ENCODE results near the gene NFAM1. TPM values are rescaled to one million over a fixed set of nuclear protein-coding genes. Genes with fewer than 3 reads are reported as not detected.
A peak's percentile ranks its signal among the peaks of the same experiment; 100 is the strongest.

Gene NFAM1
- total and polyA plus RNA-seq, 2 of the 13 experiments (the other 11 are each of a cell fraction or from before 2014, with no cell fraction given) = 0.03 TPM; not detected in 1

DNA sequence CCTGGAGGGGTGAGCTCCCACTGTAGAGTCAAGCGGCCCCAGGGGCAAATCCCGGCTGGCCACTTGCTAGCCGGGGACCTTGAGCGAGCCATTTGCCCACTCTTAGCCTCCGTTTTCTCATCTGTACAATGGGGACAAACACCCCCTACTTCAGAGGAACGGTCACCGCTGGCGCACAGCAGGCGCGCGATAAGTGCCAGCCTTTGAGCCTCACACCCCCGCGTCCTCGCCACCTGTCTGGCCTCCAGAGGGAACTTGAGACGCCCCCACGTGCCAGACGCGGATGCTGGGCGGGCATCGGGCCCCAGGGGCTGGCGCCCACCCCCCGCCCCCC lies 89.1 kb downstream of the NFAM1 start (continued):
- TF ChIP-seq, protein P1, sequence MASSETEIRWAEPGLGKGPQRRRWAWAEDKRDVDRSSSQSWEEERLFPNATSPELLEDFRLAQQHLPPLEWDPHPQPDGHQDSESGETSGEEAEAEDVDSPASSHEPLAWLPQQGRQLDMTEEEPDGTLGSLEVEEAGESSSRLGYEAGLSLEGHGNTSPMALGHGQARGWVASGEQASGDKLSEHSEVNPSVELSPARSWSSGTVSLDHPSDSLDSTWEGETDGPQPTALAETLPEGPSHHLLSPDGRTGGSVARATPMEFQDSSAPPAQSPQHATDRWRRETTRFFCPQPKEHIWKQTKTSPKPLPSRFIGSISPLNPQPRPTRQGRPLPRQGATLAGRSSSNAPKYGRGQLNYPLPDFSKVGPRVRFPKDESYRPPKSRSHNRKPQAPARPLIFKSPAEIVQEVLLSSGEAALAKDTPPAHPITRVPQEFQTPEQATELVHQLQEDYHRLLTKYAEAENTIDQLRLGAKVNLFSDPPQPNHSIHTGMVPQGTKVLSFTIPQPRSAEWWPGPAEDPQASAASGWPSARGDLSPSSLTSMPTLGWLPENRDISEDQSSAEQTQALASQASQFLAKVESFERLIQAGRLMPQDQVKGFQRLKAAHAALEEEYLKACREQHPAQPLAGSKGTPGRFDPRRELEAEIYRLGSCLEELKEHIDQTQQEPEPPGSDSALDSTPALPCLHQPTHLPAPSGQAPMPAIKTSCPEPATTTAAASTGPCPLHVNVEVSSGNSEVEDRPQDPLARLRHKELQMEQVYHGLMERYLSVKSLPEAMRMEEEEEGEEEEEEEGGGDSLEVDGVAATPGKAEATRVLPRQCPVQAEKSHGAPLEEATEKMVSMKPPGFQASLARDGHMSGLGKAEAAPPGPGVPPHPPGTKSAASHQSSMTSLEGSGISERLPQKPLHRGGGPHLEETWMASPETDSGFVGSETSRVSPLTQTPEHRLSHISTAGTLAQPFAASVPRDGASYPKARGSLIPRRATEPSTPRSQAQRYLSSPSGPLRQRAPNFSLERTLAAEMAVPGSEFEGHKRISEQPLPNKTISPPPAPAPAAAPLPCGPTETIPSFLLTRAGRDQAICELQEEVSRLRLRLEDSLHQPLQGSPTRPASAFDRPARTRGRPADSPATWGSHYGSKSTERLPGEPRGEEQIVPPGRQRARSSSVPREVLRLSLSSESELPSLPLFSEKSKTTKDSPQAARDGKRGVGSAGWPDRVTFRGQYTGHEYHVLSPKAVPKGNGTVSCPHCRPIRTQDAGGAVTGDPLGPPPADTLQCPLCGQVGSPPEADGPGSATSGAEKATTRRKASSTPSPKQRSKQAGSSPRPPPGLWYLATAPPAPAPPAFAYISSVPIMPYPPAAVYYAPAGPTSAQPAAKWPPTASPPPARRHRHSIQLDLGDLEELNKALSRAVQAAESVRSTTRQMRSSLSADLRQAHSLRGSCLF (CRISPR knock-in tag; IDR thresholded peaks at IDR 0.05; ENCODE audit: borderline replicate concordance) = no peak
- TF ChIP-seq CHD4 (IDR thresholded peaks at IDR 0.05; ENCODE audit: borderline replicate concordance, low read length) = 0 out of 2 replicates have a peak, but pooled peaks have one; percentile 27

DNA sequence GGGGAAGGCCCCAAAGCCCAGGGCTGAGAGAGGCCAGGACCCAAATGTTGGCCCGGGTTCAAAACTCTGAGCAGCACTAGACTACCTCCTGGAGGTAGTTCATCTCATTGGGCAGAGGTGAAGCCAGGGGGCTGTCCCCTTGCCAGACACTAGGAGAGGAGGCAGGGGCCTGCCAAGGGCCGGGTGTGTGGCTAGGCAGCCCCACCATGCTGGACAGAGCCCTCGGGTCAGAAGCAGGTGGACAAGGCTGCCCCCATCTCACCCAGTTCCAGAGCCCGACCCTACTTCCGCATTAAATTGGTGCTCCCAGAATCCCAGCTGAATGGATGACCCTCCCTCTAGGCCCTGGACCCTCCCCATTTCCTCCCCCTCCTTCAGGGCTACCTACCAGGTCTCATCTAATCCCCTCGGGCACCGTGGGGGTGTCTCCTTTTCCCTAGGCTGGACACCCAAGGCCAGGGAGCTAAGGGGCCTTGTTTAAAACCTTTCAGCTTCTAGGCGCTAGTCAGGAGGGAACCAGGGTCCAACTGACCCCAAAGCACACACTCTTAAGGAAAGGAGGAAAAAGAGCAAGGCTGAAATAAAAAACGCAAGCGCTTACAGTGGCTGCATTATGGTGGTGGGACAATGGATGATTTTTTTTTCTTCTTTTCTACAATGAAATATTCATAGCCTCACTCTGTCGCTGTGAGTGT lies 89.6 kb downstream of the NFAM1 start:
- peaks cover 4 to 51% of the 10 kb centered on the region in 2 experiments for H3K27me3 ChIP-seq (ENCODE audit: control insufficient read depth in 1 of 2, insufficient read depth in 2 of 2, low read length in 2 of 2)
- intact Hi-C loops (cut with micrococcal nuclease; ENCODE audit: unreplicated experiment) = no loop called here
- no peaks in the 10 kb centered on the region for H3K4me1 ChIP-seq (ENCODE audit: insufficient read depth, low read length)
- no TSS peak for BruUV-seq (replicated peaks)
- POLR2A ChIA-PET = no interaction called here
- 0 out of 2 replicates have a peak overlapping the region, but pooled peaks have one; percentile 23 for H3K4me2 ChIP-seq (ENCODE audit: low read depth, low read length)
- no peaks in the 10 kb centered on the region for H3K9me3 ChIP-seq (ENCODE audit: low read length)
- in situ Hi-C loops (cut with HindIII; ENCODE audit: extremely low pct_ligation_motif_present, low pct_unique_long_range_greater_than_20kb) = no loop called here
- no peak overlapping the region for H3K27ac ChIP-seq (ENCODE audit: extremely low read length, insufficient read depth, low read length)
- ATAC-seq (no peak; the same call in 2 of the 3 replicates), FAIRE-seq (no peak), DNase-seq (ENCODE audit: low spot score) (no peak)
- no peak overlapping the region for H2AFZ ChIP-seq (ENCODE audit: low read length)
- no peaks in the 10 kb centered on the region for H3K36me3 ChIP-seq (replicated peaks in 1 of 2; ENCODE audit: control insufficient read depth in 1 of 2, insufficient read depth in 2 of 2, low read length in 2 of 2)
- H3K4me3 ChIP-seq (replicated peaks in 1 of 3; ENCODE audit: insufficient read depth in 1 of 3, low read depth in 2 of 3, low read length in 3 of 3) = no peak overlapping the region
- no peaks in the 10 kb centered on the region for H3K79me2 ChIP-seq (ENCODE audit: insufficient read depth, low read length)
- no peaks in the 10 kb centered on the region for H4K20me1 ChIP-seq (ENCODE audit: insufficient read depth, low read length)
- H3K9ac ChIP-seq (ENCODE audit: insufficient read depth, low read depth, low read length) = no peak overlapping the region
- CTCF ChIA-PET (ENCODE audit: low intra/inter-chr PET ratio, low total read pairs) = no interaction called here
- 82% methylated on average over 8 of the region's 11 CpGs for WGBS (ENCODE audit: low lambda C conversion rate)
- TF ChIP-seq KAT8 (CRISPR knock-in tag; IDR thresholded peaks at IDR 0.05) = no peak
- no peak for TF ChIP-seq ZNF20 (CRISPR knock-in tag; IDR thresholded peaks at IDR 0.05)
- TF ChIP-seq ZNF343 (CRISPR knock-in tag; IDR thresholded peaks at IDR 0.05) = no peak
- no peak for TF ChIP-seq SIX1 (CRISPR knock-in tag; IDR thresholded peaks at IDR 0.05; ENCODE audit: borderline replicate concordance)
- no peak for TF ChIP-seq TMF1 (CRISPR knock-in tag; IDR thresholded peaks at IDR 0.05; ENCODE audit: low read depth)
- TF ChIP-seq, protein P2, sequence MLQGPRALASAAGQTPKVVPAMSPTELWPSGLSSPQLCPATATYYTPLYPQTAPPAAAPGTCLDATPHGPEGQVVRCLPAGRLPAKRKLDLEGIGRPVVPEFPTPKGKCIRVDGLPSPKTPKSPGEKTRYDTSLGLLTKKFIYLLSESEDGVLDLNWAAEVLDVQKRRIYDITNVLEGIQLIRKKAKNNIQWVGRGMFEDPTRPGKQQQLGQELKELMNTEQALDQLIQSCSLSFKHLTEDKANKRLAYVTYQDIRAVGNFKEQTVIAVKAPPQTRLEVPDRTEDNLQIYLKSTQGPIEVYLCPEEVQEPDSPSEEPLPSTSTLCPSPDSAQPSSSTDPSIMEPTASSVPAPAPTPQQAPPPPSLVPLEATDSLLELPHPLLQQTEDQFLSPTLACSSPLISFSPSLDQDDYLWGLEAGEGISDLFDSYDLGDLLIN (CRISPR knock-in tag; IDR thresholded peaks at IDR 0.05; ENCODE audit: borderline replicate concordance) = no peak
- no peak for TF ChIP-seq CHD2 (IDR thresholded peaks at IDR 0.05; ENCODE audit: low read depth, low read length)
- TF ChIP-seq MIER3 (CRISPR knock-in tag; IDR thresholded peaks at IDR 0.05; ENCODE audit: borderline replicate concordance) = no peak
- no peak for TF ChIP-seq ZFP1 (CRISPR knock-in tag; IDR thresholded peaks at IDR 0.05)
- no peak for TF ChIP-seq ADNP (CRISPR knock-in tag; IDR thresholded peaks at IDR 0.05)
- TF ChIP-seq, protein P3, sequence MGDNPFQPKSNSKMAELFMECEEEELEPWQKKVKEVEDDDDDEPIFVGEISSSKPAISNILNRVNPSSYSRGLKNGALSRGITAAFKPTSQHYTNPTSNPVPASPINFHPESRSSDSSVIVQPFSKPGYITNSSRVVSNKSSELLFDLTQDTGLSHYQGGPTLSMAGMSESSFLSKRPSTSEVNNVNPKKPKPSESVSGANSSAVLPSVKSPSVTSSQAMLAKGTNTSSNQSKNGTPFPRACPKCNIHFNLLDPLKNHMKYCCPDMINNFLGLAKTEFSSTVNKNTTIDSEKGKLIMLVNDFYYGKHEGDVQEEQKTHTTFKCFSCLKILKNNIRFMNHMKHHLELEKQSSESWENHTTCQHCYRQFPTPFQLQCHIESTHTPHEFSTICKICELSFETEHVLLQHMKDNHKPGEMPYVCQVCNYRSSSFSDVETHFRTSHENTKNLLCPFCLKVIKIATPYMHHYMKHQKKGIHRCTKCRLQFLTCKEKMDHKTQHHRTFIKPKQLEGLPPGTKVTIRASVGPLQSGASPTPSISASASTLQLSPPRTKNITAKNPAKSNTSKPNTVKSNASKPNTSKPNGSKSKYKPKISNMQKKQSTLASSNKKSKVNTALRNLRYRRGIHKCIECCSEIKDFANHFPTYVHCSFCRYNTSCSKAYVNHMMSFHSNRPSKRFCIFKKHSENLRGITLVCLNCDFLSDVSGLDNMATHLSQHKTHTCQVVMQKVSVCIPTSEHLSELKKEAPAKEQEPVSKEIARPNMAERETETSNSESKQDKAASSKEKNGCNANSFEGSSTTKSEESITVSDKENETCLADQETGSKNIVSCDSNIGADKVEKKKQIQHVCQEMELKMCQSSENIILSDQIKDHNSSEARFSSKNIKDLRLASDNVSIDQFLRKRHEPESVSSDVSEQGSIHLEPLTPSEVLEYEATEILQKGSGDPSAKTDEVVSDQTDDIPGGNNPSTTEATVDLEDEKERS (CRISPR knock-in tag; IDR thresholded peaks at IDR 0.05) = no peak
